HG03108 (cell line): Measurements from ENCODE around the gene SLCO1B3.
"Not testable (repeated sequence)": the region's sequence is repeated elsewhere in the genome, so short reads cannot be mapped to it uniquely, and the experiment has no call there.

ENCODE experiments used
- ATAC-seq: cut with Tn5 transposase; IDR thresholded peaks from one replicate; pipeline ENCODE4 v1.9.1; 2021; ENCODE audit warnings: moderate library complexity; ENCODE audit not compliant: unreplicated experiment

The SLCO1B3 gene

GRCh38 chr12:20810487-20810886 lies at the start of gene SLCO1B3:
Gene SLCO1B3 (plus strand): TSS chr12:20810705. CDS start chr12:20815739, 5,034 bp downstream.
- no peak for ATAC-seq

GRCh38 chr12:20777420-20777819 lies 33.1 kb upstream of the SLCO1B3 start:
- ATAC-seq: no peak

- ATAC-seq: no peak
Observed at GRCh38 chr12:20778969-20779368, 31.5 kb upstream of the SLCO1B3 start.

- ATAC-seq: not testable (repeated sequence)
Observed at GRCh38 chr12:20779971-20780370, 30.5 kb upstream of the SLCO1B3 start.

GRCh38 chr12:20783796-20784357 lies 26.6 kb upstream of the SLCO1B3 start:
- ATAC-seq: not testable (repeated sequence)

- no peak for ATAC-seq
Observed at GRCh38 chr12:20792971-20793370, 17.5 kb upstream of the SLCO1B3 start.

- no peak for ATAC-seq
Observed at GRCh38 chr12:20798554-20798953, 12.0 kb upstream of the SLCO1B3 start.

- no peak for ATAC-seq
Observed at GRCh38 chr12:20800160-20800559, 10.3 kb upstream of the SLCO1B3 start.

GRCh38 chr12:20801035-20801434 lies 9.5 kb upstream of the SLCO1B3 start:
- ATAC-seq: no peak

GRCh38 chr12:20805921-20806320 lies 4.6 kb upstream of the SLCO1B3 start:
- no peak for ATAC-seq

GRCh38 chr12:20807192-20808080 lies 3.1 kb upstream of the SLCO1B3 start:
- no peak for ATAC-seq

GRCh38 chr12:20808521-20808920 lies 2.0 kb upstream of the SLCO1B3 start:
- no peak for ATAC-seq

GRCh38 chr12:20815574-20815973 lies 5.1 kb downstream of the SLCO1B3 start:
- ATAC-seq: no peak

- no peak for ATAC-seq
Observed at GRCh38 chr12:20822415-20822814, 11.9 kb downstream of the SLCO1B3 start.

GRCh38 chr12:20822925-20823324 lies 12.4 kb downstream of the SLCO1B3 start:
- no peak for ATAC-seq

- ATAC-seq: no peak
Observed at GRCh38 chr12:20829919-20830318, 19.4 kb downstream of the SLCO1B3 start.

- ATAC-seq: no peak
Observed at GRCh38 chr12:20830456-20830855, 20.0 kb downstream of the SLCO1B3 start.

GRCh38 chr12:20832911-20833310 lies 22.4 kb downstream of the SLCO1B3 start:
- no peak for ATAC-seq

- ATAC-seq: no peak
Observed at GRCh38 chr12:20852649-20853048, 42.1 kb downstream of the SLCO1B3 start.

- no peak for ATAC-seq
Observed at GRCh38 chr12:20863056-20863455, 52.6 kb downstream of the SLCO1B3 start.

- ATAC-seq: no peak
Observed at GRCh38 chr12:20865873-20866272, 55.4 kb downstream of the SLCO1B3 start.

GRCh38 chr12:20868277-20868676 lies 57.8 kb downstream of the SLCO1B3 start:
- no peak for ATAC-seq
